Esophagus mucosa (tissue), 1 donor: ENCODE measurements around the gene CALCOCO1. TPM values are rescaled to one million over a fixed set of nuclear protein-coding genes. Genes with fewer than 3 reads are reported as not detected.
"Not testable (repeated sequence)": the region's sequence is repeated elsewhere in the genome, so short reads cannot be mapped to it uniquely, and the experiment has no call there.

Experiments used
- ATAC-seq: fragments of 200-7000 bp; cut with Tn5 transposase; one replicate; pipeline ENCODE4 v1.9.1; 2020
- total RNA-seq: library from RNA; stranded (reverse); gene quantifications from one replicate; pipeline ENCODE4 v1.2.4, GENCODE V29; 2023
- donor health status: DM: yes; HTN: yes; CAD: no.

The CALCOCO1 gene
- total RNA-seq, 1 donor from 2014 or later = 34.6 TPM

GRCh38 chr12:53733051-53733806 is 6.0 kb upstream of the CALCOCO1 start:
- ATAC-seq = no peak

GRCh38 chr12:53729644-53730043 is 2.4 kb upstream of the CALCOCO1 start:
- no peak for ATAC-seq

GRCh38 chr12:53728206-53728605 is 954 bp upstream of the CALCOCO1 start:
- ATAC-seq = no peak

GRCh38 chr12:53726946-53727309 is 324 bp downstream of the CALCOCO1 start:
- peak; percentile 3 for ATAC-seq

- no peak for ATAC-seq
Measured at GRCh38 chr12:53726341-53726740, 911 bp downstream of the CALCOCO1 start.

GRCh38 chr12:53725824-53726223 is 1.4 kb downstream of the CALCOCO1 start:
- ATAC-seq = no peak

- no peak for ATAC-seq
Measured at GRCh38 chr12:53722450-53723041, 4.7 kb downstream of the CALCOCO1 start.

GRCh38 chr12:53720946-53721345 is 6.3 kb downstream of the CALCOCO1 start:
- no peak for ATAC-seq

GRCh38 chr12:53719649-53720048 is 7.6 kb downstream of the CALCOCO1 start:
- no peak for ATAC-seq

GRCh38 chr12:53718567-53718966 is 8.7 kb downstream of the CALCOCO1 start:
- ATAC-seq = not testable (repeated sequence)

- no peak for ATAC-seq
Measured at GRCh38 chr12:53717319-53717718, 9.9 kb downstream of the CALCOCO1 start.

- ATAC-seq = no peak
Measured at GRCh38 chr12:53714004-53714403, 13.2 kb downstream of the CALCOCO1 start.

- ATAC-seq = no peak
Measured at GRCh38 chr12:53713516-53713915, 13.7 kb downstream of the CALCOCO1 start.

GRCh38 chr12:53712059-53712643 is 15.1 kb downstream of the CALCOCO1 start:
- ATAC-seq = no peak

GRCh38 chr12:53710091-53710490 is 17.2 kb downstream of the CALCOCO1 start:
- no peak for ATAC-seq

- no peak for ATAC-seq
Measured at GRCh38 chr12:53709671-53710070, 17.6 kb downstream of the CALCOCO1 start.

GRCh38 chr12:53706080-53706479 is 21.2 kb downstream of the CALCOCO1 start:
- ATAC-seq = no peak

GRCh38 chr12:53703756-53704155 is 23.5 kb downstream of the CALCOCO1 start:
- ATAC-seq = no peak

GRCh38 chr12:53701518-53702264 is 25.6 kb downstream of the CALCOCO1 start:
- ATAC-seq = peak; percentile 86

- no peak for ATAC-seq
Measured at GRCh38 chr12:53700567-53700966, 26.7 kb downstream of the CALCOCO1 start.

- ATAC-seq = no peak
Measured at GRCh38 chr12:53699678-53700025, 27.6 kb downstream of the CALCOCO1 start.

GRCh38 chr12:53698948-53699677 is 28.1 kb downstream of the CALCOCO1 start:
- no peak for ATAC-seq
